HepG2 (cell line): ENCODE data around the gene SH3D19. TPM values are rescaled to one million over a fixed set of nuclear protein-coding genes. Genes with fewer than 3 reads are reported as not detected.

Experiments
- ELF3 ChIP-seq: IDR thresholded peaks from 2 replicates; pipeline ENCODE4 v1.6.1; 2016; ENCODE audit warnings: missing genetic modification reagents, missing compliant biosample characterization
- ESRRA ChIP-seq: sonication (generic); formaldehyde crosslinking; IDR thresholded peaks from 2 replicates; pipeline ENCODE4 v1.5.1; 2020; ENCODE audit warnings: mild to moderate bottlenecking, low read depth, missing genetic modification reagents
- MAFK ChIP-seq, 2 experiments: IDR thresholded peaks in 1 of 2; conservative IDR thresholded peaks in 1 of 2; 2 replicates each; pipeline ENCODE4 v1.6.1; 2011; ENCODE audit warnings: improper control_type of control experiment in 2 of 2, low read length in 2 of 2
- NCOR1 ChIP-seq: fragments of 200-600 bp; sonication (generic); IDR thresholded peaks from 2 replicates; pipeline ENCODE4 v1.7.0; 2017; ENCODE audit warnings: antibody characterized with exemption, low read length, borderline replicate concordance
- NFKB2 ChIP-seq: sonication (generic); formaldehyde crosslinking; IDR thresholded peaks from 2 replicates; pipeline ENCODE4 v1.4.0; 2020; ENCODE audit warnings: missing genetic modification reagents, borderline replicate concordance
- NR1H2 ChIP-seq: sonication (generic); formaldehyde crosslinking; IDR thresholded peaks from 2 replicates; pipeline ENCODE4 v1.8.1; 2022; ENCODE audit warnings: low read depth, missing genetic modification reagents, borderline replicate concordance
- PCBP1 ChIP-seq: fragments of 200-400 bp; formaldehyde crosslinking; IDR thresholded peaks from 2 replicates; pipeline ENCODE4 v1.6.1; 2017; ENCODE audit warnings: mild to moderate bottlenecking, low read depth, low read length, borderline replicate concordance
- PHB2 ChIP-seq: fragments of 450-650 bp; IDR thresholded peaks from 2 replicates; pipeline ENCODE4 v1.6.1; 2018; ENCODE audit not compliant: partially characterized antibody
- RXRB ChIP-seq: IDR thresholded peaks from 2 replicates; pipeline ENCODE4 v1.6.1; 2016; ENCODE audit warnings: borderline replicate concordance, missing genetic modification reagents, missing compliant biosample characterization
- ZNF329 ChIP-seq: sonication (generic); formaldehyde crosslinking; IDR thresholded peaks from 2 replicates; pipeline ENCODE4 v1.9.0; 2021; ENCODE audit warnings: low read depth, mild to moderate bottlenecking, missing genetic modification reagents
- polyA plus RNA-seq, 8 experiments: library from polyadenylated mRNA; depleted of rRNA in 3 of 8; stranded (reverse) in 7 of 8; unstranded in 1 of 8; fragments of >200 nt; fragmentation: Illumina TruSeq in 4 of 8; extraction: Trizol in 4 of 8; gene quantifications; 2 replicates each; pipeline versions ENCODE4 v1.2.1 to v1.2.3, GENCODE V29; 2011 to 2016; ENCODE audit warnings: low read depth in 4 of 8, missing spikeins in 1 of 8, mixed read lengths in 1 of 8; ENCODE audit not compliant: insufficient read depth in 1 of 8
- total RNA-seq, 5 experiments: library from RNA; depleted of rRNA; stranded (reverse); fragments of >200 nt; fragmentation: Illumina TruSeq; extraction: Trizol; gene quantifications; 2 replicates each; pipeline ENCODE4 v1.2.3, GENCODE V29; 2016; ENCODE audit warnings: low read depth in 1 of 5
- TF ChIP-seq, protein P1 (sequence below): sonication (generic); formaldehyde crosslinking; IDR thresholded peaks from 2 replicates; pipeline ENCODE4 v1.5.1; 2020; ENCODE audit warnings: missing genetic modification reagents, mild to moderate bottlenecking, borderline replicate concordance
- TF ChIP-seq, protein P2 (sequence below): sonication (generic); formaldehyde crosslinking; IDR thresholded peaks from 2 replicates; pipeline ENCODE4 v1.4.0; 2020; ENCODE audit warnings: missing genetic modification reagents
- TF ChIP-seq, protein P3 (sequence below): sonication (generic); formaldehyde crosslinking; IDR thresholded peaks from 2 replicates; pipeline ENCODE4 v1.9.0; 2021; ENCODE audit warnings: missing genetic modification reagents, borderline replicate concordance
- TF ChIP-seq, protein P4 (sequence below): sonication (generic); formaldehyde crosslinking; IDR thresholded peaks from 2 replicates; pipeline ENCODE4 v1.8.0; 2022; ENCODE audit warnings: mild to moderate bottlenecking, missing genetic modification reagents; ENCODE audit not compliant: insufficient replicate concordance
- TF ChIP-seq, protein P5 (sequence below): sonication (generic); formaldehyde crosslinking; IDR thresholded peaks from 2 replicates; pipeline ENCODE4 v1.5.0; 2020; ENCODE audit warnings: mild to moderate bottlenecking, missing genetic modification reagents

The SH3D19 gene
- total and polyA plus RNA-seq, 2 of the 13 experiments (the other 11 are each of a cell fraction or from before 2014, with no cell fraction given), result 31.2 to 38.0 TPM

DNA sequence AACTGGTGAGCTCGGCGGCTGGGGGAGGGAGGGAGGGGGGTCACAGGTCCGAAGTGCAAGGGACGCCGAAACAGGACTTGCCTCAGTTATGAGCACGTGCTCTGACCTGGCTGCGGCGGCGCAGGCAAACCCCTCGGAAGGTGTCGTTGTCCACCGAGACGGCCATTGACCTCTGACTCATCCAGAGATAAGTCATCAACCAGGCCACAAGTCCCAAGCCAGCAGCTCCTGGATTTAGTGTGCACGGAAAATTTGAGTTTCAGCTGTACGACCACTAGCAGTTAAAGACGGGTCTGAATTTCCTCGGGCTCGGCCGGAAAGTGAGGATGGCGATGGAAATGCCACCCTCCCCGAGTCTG, 674 bp downstream of the SH3D19 start (continued):
- TF ChIP-seq ELF3 (CRISPR knock-in tag), result no peak; the same call in none of the 2 replicates
- TF ChIP-seq ESRRA (CRISPR knock-in tag), result peak; percentile 72
- TF ChIP-seq RXRB (CRISPR knock-in tag), result peak; percentile 97
- TF ChIP-seq MAFK (conservative IDR thresholded peaks at IDR 0.05 in 1 of 2, IDR thresholded peaks at IDR 0.05 in 1 of 2; ENCODE audit: low read length in 2 of 2), result no peak
- TF ChIP-seq, protein P1, sequence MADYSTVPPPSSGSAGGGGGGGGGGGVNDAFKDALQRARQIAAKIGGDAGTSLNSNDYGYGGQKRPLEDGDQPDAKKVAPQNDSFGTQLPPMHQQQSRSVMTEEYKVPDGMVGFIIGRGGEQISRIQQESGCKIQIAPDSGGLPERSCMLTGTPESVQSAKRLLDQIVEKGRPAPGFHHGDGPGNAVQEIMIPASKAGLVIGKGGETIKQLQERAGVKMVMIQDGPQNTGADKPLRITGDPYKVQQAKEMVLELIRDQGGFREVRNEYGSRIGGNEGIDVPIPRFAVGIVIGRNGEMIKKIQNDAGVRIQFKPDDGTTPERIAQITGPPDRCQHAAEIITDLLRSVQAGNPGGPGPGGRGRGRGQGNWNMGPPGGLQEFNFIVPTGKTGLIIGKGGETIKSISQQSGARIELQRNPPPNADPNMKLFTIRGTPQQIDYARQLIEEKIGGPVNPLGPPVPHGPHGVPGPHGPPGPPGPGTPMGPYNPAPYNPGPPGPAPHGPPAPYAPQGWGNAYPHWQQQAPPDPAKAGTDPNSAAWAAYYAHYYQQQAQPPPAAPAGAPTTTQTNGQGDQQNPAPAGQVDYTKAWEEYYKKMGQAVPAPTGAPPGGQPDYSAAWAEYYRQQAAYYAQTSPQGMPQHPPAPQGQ (CRISPR knock-in tag), result peak; percentile 78; the same call in 1 of the 2 replicates
- TF ChIP-seq PCBP1, result 0 out of 2 replicates have a peak, but pooled peaks have one; percentile 54
- TF ChIP-seq PHB2, result no peak
- no peak for TF ChIP-seq NFKB2 (CRISPR knock-in tag)
- TF ChIP-seq, protein P2, sequence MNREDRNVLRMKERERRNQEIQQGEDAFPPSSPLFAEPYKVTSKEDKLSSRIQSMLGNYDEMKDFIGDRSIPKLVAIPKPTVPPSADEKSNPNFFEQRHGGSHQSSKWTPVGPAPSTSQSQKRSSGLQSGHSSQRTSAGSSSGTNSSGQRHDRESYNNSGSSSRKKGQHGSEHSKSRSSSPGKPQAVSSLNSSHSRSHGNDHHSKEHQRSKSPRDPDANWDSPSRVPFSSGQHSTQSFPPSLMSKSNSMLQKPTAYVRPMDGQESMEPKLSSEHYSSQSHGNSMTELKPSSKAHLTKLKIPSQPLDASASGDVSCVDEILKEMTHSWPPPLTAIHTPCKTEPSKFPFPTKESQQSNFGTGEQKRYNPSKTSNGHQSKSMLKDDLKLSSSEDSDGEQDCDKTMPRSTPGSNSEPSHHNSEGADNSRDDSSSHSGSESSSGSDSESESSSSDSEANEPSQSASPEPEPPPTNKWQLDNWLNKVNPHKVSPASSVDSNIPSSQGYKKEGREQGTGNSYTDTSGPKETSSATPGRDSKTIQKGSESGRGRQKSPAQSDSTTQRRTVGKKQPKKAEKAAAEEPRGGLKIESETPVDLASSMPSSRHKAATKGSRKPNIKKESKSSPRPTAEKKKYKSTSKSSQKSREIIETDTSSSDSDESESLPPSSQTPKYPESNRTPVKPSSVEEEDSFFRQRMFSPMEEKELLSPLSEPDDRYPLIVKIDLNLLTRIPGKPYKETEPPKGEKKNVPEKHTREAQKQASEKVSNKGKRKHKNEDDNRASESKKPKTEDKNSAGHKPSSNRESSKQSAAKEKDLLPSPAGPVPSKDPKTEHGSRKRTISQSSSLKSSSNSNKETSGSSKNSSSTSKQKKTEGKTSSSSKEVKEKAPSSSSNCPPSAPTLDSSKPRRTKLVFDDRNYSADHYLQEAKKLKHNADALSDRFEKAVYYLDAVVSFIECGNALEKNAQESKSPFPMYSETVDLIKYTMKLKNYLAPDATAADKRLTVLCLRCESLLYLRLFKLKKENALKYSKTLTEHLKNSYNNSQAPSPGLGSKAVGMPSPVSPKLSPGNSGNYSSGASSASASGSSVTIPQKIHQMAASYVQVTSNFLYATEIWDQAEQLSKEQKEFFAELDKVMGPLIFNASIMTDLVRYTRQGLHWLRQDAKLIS (CRISPR knock-in tag), result peak; percentile 80; the same call in 1 of the 2 replicates
- TF ChIP-seq, protein P3, sequence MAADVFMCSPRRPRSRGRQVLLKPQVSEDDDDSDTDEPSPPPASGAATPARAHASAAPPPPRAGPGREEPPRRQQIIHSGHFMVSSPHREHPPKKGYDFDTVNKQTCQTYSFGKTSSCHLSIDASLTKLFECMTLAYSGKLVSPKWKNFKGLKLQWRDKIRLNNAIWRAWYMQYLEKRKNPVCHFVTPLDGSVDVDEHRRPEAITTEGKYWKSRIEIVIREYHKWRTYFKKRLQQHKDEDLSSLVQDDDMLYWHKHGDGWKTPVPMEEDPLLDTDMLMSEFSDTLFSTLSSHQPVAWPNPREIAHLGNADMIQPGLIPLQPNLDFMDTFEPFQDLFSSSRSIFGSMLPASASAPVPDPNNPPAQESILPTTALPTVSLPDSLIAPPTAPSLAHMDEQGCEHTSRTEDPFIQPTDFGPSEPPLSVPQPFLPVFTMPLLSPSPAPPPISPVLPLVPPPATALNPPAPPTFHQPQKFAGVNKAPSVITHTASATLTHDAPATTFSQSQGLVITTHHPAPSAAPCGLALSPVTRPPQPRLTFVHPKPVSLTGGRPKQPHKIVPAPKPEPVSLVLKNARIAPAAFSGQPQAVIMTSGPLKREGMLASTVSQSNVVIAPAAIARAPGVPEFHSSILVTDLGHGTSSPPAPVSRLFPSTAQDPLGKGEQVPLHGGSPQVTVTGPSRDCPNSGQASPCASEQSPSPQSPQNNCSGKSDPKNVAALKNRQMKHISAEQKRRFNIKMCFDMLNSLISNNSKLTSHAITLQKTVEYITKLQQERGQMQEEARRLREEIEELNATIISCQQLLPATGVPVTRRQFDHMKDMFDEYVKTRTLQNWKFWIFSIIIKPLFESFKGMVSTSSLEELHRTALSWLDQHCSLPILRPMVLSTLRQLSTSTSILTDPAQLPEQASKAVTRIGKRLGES (CRISPR knock-in tag), result peak; percentile 73
- TF ChIP-seq, protein P4, sequence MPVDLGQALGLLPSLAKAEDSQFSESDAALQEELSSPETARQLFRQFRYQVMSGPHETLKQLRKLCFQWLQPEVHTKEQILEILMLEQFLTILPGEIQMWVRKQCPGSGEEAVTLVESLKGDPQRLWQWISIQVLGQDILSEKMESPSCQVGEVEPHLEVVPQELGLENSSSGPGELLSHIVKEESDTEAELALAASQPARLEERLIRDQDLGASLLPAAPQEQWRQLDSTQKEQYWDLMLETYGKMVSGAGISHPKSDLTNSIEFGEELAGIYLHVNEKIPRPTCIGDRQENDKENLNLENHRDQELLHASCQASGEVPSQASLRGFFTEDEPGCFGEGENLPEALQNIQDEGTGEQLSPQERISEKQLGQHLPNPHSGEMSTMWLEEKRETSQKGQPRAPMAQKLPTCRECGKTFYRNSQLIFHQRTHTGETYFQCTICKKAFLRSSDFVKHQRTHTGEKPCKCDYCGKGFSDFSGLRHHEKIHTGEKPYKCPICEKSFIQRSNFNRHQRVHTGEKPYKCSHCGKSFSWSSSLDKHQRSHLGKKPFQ (CRISPR knock-in tag), result peak; percentile 64
- TF ChIP-seq, protein P5, sequence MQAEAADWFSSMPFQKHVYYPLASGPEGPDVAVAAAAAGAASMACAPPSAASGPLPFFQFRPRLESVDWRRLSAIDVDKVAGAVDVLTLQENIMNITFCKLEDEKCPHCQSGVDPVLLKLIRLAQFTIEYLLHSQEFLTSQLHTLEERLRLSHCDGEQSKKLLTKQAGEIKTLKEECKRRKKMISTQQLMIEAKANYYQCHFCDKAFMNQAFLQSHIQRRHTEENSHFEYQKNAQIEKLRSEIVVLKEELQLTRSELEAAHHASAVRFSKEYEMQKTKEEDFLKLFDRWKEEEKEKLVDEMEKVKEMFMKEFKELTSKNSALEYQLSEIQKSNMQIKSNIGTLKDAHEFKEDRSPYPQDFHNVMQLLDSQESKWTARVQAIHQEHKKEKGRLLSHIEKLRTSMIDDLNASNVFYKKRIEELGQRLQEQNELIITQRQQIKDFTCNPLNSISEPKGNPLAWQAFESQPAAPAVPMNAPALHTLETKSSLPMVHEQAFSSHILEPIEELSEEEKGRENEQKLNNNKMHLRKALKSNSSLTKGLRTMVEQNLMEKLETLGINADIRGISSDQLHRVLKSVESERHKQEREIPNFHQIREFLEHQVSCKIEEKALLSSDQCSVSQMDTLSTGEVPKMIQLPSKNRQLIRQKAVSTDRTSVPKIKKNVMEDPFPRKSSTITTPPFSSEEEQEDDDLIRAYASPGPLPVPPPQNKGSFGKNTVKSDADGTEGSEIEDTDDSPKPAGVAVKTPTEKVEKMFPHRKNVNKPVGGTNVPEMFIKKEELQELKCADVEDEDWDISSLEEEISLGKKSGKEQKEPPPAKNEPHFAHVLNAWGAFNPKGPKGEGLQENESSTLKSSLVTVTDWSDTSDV (CRISPR knock-in tag), result 0 out of 2 replicates have a peak, but pooled peaks have one; percentile 47
- TF ChIP-seq NCOR1, result peak; percentile 55; the same call in 1 of the 2 replicates
- peak; percentile 62; the same call in 1 of the 2 replicates for TF ChIP-seq ZNF329 (CRISPR knock-in tag)
- TF ChIP-seq NR1H2 (CRISPR knock-in tag), result 0 out of 2 replicates have a peak, but pooled peaks have one; percentile 24
